Type B pancreatic cell (in vitro differentiated cells): ENCODE data around the gene NKAIN2. TPM values are rescaled to one million over a fixed set of nuclear protein-coding genes. Genes with fewer than 3 reads are reported as not detected.

Experiments
- DNase-seq: peaks from one replicate; pipeline ENCODE4 v3.0.0; 2021; ENCODE audit warnings: mixed read lengths; ENCODE audit not compliant: unreplicated experiment; ENCODE audit errors: extremely low spot score
- H3K27ac Mint-ChIP-seq: 2 replicates; pipeline ENCODE4 v1.8.0; 2021; ENCODE audit warnings: mild to moderate bottlenecking, mixed read lengths
- H3K27me3 Mint-ChIP-seq: 2 replicates; pipeline ENCODE4 v1.8.0; 2021; ENCODE audit warnings: mixed read lengths
- H3K36me3 Mint-ChIP-seq: 2 replicates; pipeline ENCODE4 v1.8.0; 2021; ENCODE audit warnings: mixed read lengths
- H3K4me1 Mint-ChIP-seq: one replicate; pipeline ENCODE4 v1.8.0; 2021; ENCODE audit warnings: mixed read lengths; ENCODE audit not compliant: unreplicated experiment
- H3K4me3 Mint-ChIP-seq: 2 replicates; pipeline ENCODE4 v1.8.0; 2021; ENCODE audit warnings: mild to moderate bottlenecking, mixed read lengths
- H3K9me3 Mint-ChIP-seq: 2 replicates; pipeline ENCODE4 v1.8.0; 2021; ENCODE audit warnings: mixed read lengths
- total RNA-seq: library from RNA; stranded (reverse); gene quantifications from 2 replicates; pipeline ENCODE4 v1.2.1, GENCODE V29; 2021; ENCODE audit warnings: low replicate concordance
- TF ChIP-seq, protein P1 (sequence below): fragments of 200-600 bp; sonication (generic); conservative IDR thresholded peaks from 2 replicates; pipeline ENCODE4 v1.5.0; 2021; ENCODE audit warnings: antibody characterized with exemption, mild to moderate bottlenecking

NKAIN2 gene
- total RNA-seq, 1 donor from 2014 or later: 1.7 TPM

DNA sequence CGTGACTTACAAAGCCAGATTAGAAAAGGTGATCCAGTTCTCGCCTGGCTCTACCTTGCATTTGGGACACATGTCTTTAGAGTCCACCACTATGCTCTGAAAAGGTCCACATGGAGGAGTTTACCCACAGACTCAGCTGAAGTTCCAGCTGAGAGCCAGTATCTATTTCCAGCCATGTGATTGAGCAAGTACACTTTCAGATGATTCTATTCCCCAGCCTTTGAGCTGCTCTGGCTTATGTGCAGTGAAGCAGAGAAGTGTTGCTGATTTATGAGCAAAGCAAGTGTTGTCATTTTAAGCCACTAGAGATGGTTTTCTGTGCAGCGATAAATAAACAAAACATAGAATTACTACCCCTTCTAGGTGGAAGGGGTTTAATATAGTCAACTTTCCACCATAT, 637.8 kb downstream of the NKAIN2 start:
- Mint-ChIP-seq H3K4me1 (no peaks in the 10 kb centered on the region), H3K9me3 (no peaks in the 10 kb centered on the region), H3K36me3 (no peaks in the 10 kb centered on the region), H3K27ac (no peak overlapping the region), H3K4me3 (no peak overlapping the region), H3K27me3 (no peaks in the 10 kb centered on the region)
- TF ChIP-seq, protein P1, sequence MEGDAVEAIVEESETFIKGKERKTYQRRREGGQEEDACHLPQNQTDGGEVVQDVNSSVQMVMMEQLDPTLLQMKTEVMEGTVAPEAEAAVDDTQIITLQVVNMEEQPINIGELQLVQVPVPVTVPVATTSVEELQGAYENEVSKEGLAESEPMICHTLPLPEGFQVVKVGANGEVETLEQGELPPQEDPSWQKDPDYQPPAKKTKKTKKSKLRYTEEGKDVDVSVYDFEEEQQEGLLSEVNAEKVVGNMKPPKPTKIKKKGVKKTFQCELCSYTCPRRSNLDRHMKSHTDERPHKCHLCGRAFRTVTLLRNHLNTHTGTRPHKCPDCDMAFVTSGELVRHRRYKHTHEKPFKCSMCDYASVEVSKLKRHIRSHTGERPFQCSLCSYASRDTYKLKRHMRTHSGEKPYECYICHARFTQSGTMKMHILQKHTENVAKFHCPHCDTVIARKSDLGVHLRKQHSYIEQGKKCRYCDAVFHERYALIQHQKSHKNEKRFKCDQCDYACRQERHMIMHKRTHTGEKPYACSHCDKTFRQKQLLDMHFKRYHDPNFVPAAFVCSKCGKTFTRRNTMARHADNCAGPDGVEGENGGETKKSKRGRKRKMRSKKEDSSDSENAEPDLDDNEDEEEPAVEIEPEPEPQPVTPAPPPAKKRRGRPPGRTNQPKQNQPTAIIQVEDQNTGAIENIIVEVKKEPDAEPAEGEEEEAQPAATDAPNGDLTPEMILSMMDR: no peak
- no peak for DNase-seq

DNA sequence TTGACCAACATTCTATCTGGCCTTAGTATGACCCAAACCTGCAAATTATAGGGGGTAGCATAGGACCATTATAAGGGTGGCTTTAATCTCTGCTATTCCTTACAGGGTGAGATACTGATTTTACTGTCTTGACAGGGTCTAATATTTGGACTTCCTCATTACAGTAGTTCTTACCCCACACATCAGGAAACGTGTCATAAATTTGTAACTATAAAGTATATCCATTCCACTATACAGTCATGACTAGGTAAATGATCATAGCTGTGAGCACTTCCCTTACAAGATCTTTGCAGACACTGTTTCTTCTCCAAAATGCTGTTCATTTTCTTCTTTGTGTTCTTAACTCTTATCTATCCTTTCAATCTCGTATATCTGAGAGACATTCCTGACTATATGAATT, 639.9 kb downstream of the NKAIN2 start:
- Mint-ChIP-seq H3K9me3 (no peaks in the 10 kb centered on the region), H3K27ac (no peak overlapping the region), H3K27me3 (no peaks in the 10 kb centered on the region), H3K36me3 (no peaks in the 10 kb centered on the region), H3K4me3 (no peak overlapping the region), H3K4me1 (peaks cover 5% of the 10 kb centered on the region)
- DNase-seq: no peak
- TF ChIP-seq, protein P1: no peak

DNA sequence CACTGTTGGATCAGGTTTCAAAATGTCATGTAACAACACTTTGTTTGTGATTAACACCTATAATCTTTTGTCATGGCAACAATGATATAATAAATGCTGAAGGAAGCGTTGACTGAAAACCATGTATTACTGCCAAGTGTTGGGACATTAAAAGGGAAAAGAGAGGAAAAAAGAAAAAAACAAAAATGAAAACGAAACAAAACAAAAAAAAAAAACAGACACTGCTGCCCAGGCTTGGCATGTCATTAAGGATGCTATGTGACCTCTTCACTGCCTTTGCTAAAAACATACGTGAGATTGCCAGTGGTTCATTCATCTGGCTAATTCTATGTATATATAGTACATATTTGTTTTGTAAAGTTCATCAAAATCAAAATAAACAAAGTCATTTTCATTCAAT, 641.9 kb downstream of the NKAIN2 start:
- Mint-ChIP-seq H3K4me3 (no peak overlapping the region), H3K4me1 (peaks cover 8% of the 10 kb centered on the region), H3K27ac (no peak overlapping the region), H3K9me3 (no peaks in the 10 kb centered on the region), H3K27me3 (no peaks in the 10 kb centered on the region), H3K36me3 (no peaks in the 10 kb centered on the region)
- no peak for DNase-seq
- TF ChIP-seq, protein P1: no peak

DNA sequence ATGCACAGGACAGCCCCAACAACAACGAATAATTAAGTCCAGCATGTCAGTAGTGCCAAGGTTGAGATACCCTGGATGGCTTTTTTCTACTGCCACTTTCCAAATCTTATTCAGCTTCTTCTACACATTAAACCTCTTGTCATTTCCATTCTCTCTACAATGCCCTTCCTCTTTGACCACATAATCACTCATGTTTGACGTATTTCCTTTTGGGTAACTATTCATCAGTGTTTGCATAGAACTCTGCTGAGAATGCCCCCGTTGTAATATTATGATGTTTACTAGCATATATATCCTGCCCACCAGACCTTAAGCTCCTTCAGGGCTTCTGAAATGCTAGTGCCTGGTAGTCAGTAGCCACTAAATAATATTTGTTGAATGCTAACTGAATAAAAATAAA, 643.3 kb downstream of the NKAIN2 start:
- TF ChIP-seq, protein P1: no peak
- Mint-ChIP-seq H3K27ac (no peak overlapping the region), H3K4me1 (peaks cover 8% of the 10 kb centered on the region), H3K4me3 (no peak overlapping the region), H3K9me3 (no peaks in the 10 kb centered on the region), H3K36me3 (no peaks in the 10 kb centered on the region), H3K27me3 (no peaks in the 10 kb centered on the region)
- DNase-seq: no peak

DNA sequence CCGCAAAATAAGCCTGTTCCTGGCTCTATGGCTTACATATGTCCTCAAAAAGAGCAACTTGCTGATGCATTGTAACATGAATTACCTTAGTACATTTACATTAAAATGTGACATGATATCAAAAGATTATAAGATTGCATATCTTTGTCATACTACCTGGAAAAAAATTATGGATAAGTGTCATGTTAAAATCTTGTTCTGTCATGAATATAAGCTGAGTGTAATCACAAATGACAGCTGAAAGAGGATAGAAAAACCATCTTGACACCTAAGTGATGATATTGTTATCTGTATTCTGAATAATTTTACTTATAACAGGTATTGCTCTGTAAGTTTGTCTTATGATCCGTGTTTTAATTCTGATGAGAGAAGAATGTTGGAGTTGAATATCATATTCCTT, 655.6 kb downstream of the NKAIN2 start:
- Mint-ChIP-seq H3K27me3 (no peaks in the 10 kb centered on the region), H3K4me3 (no peak overlapping the region), H3K27ac (no peak overlapping the region), H3K9me3 (peaks cover under 1% of the 10 kb centered on the region), H3K36me3 (no peaks in the 10 kb centered on the region), H3K4me1 (no peaks in the 10 kb centered on the region)
- no peak for DNase-seq
- TF ChIP-seq, protein P1: no peak

DNA sequence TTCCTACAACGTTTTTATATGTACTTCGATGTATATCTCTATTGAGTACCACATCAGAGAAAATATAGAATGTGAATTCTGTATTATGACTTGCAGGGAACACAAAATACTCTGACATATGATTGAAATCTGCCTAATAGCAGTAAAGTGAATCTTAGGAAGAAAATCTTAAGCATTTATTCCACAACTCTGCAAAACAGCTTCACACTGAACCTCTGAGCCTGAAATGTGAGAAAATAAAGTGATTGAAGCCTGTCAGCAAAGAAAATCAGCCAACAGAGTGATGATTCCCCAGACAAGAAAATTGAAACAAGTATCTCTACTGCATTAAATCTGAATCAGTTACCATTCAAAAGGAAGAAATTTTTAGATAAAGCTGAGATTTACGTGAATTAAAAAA, 659.1 kb downstream of the NKAIN2 start:
- no peaks in the 10 kb centered on the region for H3K4me1 Mint-ChIP-seq
- DNase-seq: no peak

More for the DNA sequence above, 659.1 kb downstream of the NKAIN2 start:
- Mint-ChIP-seq H3K27me3 (no peaks in the 10 kb centered on the region), H3K4me3 (no peak overlapping the region), H3K36me3 (no peaks in the 10 kb centered on the region), H3K27ac (no peak overlapping the region), H3K9me3 (peaks cover 3% of the 10 kb centered on the region)
- TF ChIP-seq, protein P1: no peak
